HepG2 (cell line): ENCODE data around the gene NAV2. TPM values are rescaled to one million over a fixed set of nuclear protein-coding genes. Genes with fewer than 3 reads are reported as not detected.

Source experiments
- ATAC-seq: fragments of 200-7000 bp; cut with Tn5 transposase; 3 replicates; pipeline ENCODE4 v1.9.1; 2020; ENCODE audit warnings: mild to moderate bottlenecking, moderate library complexity
- BruUV-seq: library from RNA; stranded (reverse); fragments of 400-500 nt; replicated peaks from 2 replicates; lab custom pipeline; 2021; lab: Mats Ljungman, UMichigan
- CTCF ChIA-PET: fragments of 300-600 bp; formaldehyde crosslinking; extraction: SDS; loops from one replicate; lab custom pipeline; 2021; ENCODE audit warnings: low total read pairs, inconsistent platforms, low intra/inter-chr PET ratio; lab: Yijun Ruan, JAX
- POLR2A ChIA-PET: fragments of 350-600 bp; sonication (Branson Sonifier 250); formaldehyde crosslinking; loops from one replicate; lab custom pipeline; 2020; ENCODE audit warnings: antibody characterized with exemption, inconsistent platforms; lab: Yijun Ruan, JAX
- DNase-seq: peaks from one replicate; pipeline ENCODE4 v3.0.0-alpha.2; 2015; ENCODE audit warnings: low spot score
- FAIRE-seq: peaks from 3 replicates; lab custom pipeline; 2011; peaks lifted over from hg19 to GRCh38; lab: Jason Lieb, UNC
- H2AFZ ChIP-seq: one replicate; pipeline ENCODE4 v1.6.1; 2011; ENCODE audit warnings: low read length, inconsistent platforms
- H3K27ac ChIP-seq: fragments of 300-600 bp; 3 replicates; pipeline ENCODE4 v1.8.0; 2011; ENCODE audit warnings: mixed run types, mild to moderate bottlenecking, mixed read lengths, low read length, inconsistent platforms; ENCODE audit not compliant: insufficient read depth; ENCODE audit errors: extremely low read length
- H3K27me3 ChIP-seq, 2 experiments: fragments of 200-600 bp in 1 of 2; 2 replicates in 1 of 2; 3 replicates in 1 of 2; pipeline versions ENCODE4 v1.6.0 to v1.8.0; 2011; ENCODE audit warnings: low read length in 2 of 2, mild to moderate bottlenecking in 2 of 2, moderate library complexity in 2 of 2, inconsistent platforms in 1 of 2; ENCODE audit not compliant: insufficient read depth in 2 of 2, control insufficient read depth in 1 of 2
- H3K36me3 ChIP-seq, 2 experiments: fragments of 200-600 bp in 1 of 2; replicated peaks in 1 of 2; 2 replicates in 1 of 2; 3 replicates in 1 of 2; pipeline versions ENCODE4 v1.5.1 to v1.8.0; 2011; ENCODE audit warnings: low read length in 2 of 2, inconsistent platforms in 1 of 2; ENCODE audit not compliant: insufficient read depth in 2 of 2, control insufficient read depth in 1 of 2
- H3K4me1 ChIP-seq: 2 replicates; pipeline ENCODE4 v1.5.1; 2012; ENCODE audit warnings: low read length, inconsistent platforms; ENCODE audit not compliant: insufficient read depth
- H3K4me2 ChIP-seq: 2 replicates; pipeline ENCODE4 v1.6.0; 2011; ENCODE audit warnings: low read depth, low read length, inconsistent platforms
- H3K4me3 ChIP-seq, 3 experiments: fragments of 200-600 bp in 1 of 3; sonication (generic), shearing (Covaris generic) in 1 of 3; replicated peaks in 1 of 3; 2 replicates each; pipeline ENCODE4 v1.5.1; 2011 to 2016; ENCODE audit warnings: low read length in 3 of 3, inconsistent platforms in 2 of 3, low read depth in 2 of 3, mild to moderate bottlenecking in 2 of 3, control low read depth in 1 of 3, mixed read lengths in 1 of 3; ENCODE audit not compliant: insufficient read depth in 1 of 3
- H3K79me2 ChIP-seq: one replicate; pipeline ENCODE4 v1.6.1; 2011; ENCODE audit warnings: low read length, inconsistent platforms; ENCODE audit not compliant: insufficient read depth
- H3K9ac ChIP-seq: 2 replicates; pipeline ENCODE4 v1.6.0; 2011; ENCODE audit warnings: mild to moderate bottlenecking, low read depth, low read length, inconsistent platforms; ENCODE audit not compliant: insufficient read depth
- H3K9me3 ChIP-seq: 2 replicates; pipeline ENCODE4 v1.5.1; 2012; ENCODE audit warnings: mild to moderate bottlenecking, low read length
- H4K20me1 ChIP-seq: 2 replicates; pipeline ENCODE4 v1.6.0; 2011; ENCODE audit warnings: inconsistent platforms, mild to moderate bottlenecking, low read length, moderate library complexity; ENCODE audit not compliant: insufficient read depth
- CCDC6 ChIP-seq: sonication (generic); formaldehyde crosslinking; IDR thresholded peaks from 2 replicates; pipeline ENCODE4 v1.8.1; 2022; ENCODE audit warnings: mild to moderate bottlenecking, missing genetic modification reagents, moderate library complexity
- CREM ChIP-seq, 2 experiments: sonication (generic) in 1 of 2; formaldehyde crosslinking in 1 of 2; IDR thresholded peaks; 2 replicates each; pipeline versions ENCODE4 v1.4.0 to v1.6.1; 2016 to 2020; ENCODE audit warnings: antibody characterized with exemption in 1 of 2, mild to moderate bottlenecking in 1 of 2, missing genetic modification reagents in 1 of 2
- CTCF ChIP-seq: sonication (generic); formaldehyde crosslinking; IDR thresholded peaks from 2 replicates; pipeline ENCODE4 v1.5.0; 2020; ENCODE audit warnings: mild to moderate bottlenecking, missing genetic modification reagents, moderate library complexity
- ELK4 ChIP-seq: sonication (generic); formaldehyde crosslinking; IDR thresholded peaks from 2 replicates; pipeline ENCODE4 v1.9.0; 2021; ENCODE audit warnings: missing genetic modification reagents, borderline replicate concordance
- HNRNPH1 ChIP-seq: fragments of 200-400 bp; formaldehyde crosslinking; optimal IDR thresholded peaks from 2 replicates; pipeline ENCODE3; 2017; ENCODE audit warnings: mild to moderate bottlenecking, low read depth, low read length
- KMT2A ChIP-seq: sonication (generic); formaldehyde crosslinking; IDR thresholded peaks from 2 replicates; pipeline ENCODE4 v1.4.0; 2020; ENCODE audit warnings: missing genetic modification reagents
- NR2F2 ChIP-seq: IDR thresholded peaks from 2 replicates; pipeline ENCODE4 v1.6.1; 2012; ENCODE audit warnings: low read depth, inconsistent platforms, borderline replicate concordance
- ZBTB37 ChIP-seq: sonication (generic); formaldehyde crosslinking; IDR thresholded peaks from 2 replicates; pipeline ENCODE4 v1.4.0; 2020; ENCODE audit warnings: mild to moderate bottlenecking, missing genetic modification reagents
- ZNF552 ChIP-seq: sonication (generic); formaldehyde crosslinking; IDR thresholded peaks from 2 replicates; pipeline ENCODE4 v1.9.0; 2022; ENCODE audit warnings: missing genetic modification reagents, mild to moderate bottlenecking, borderline replicate concordance
- ZNF800 ChIP-seq: sonication (generic); formaldehyde crosslinking; IDR thresholded peaks from 2 replicates; pipeline ENCODE4 v1.4.0; 2020; ENCODE audit warnings: missing genetic modification reagents
- ZNF891 ChIP-seq: sonication (generic); formaldehyde crosslinking; IDR thresholded peaks from 2 replicates; pipeline ENCODE4 v1.5.0; 2020; ENCODE audit warnings: mild to moderate bottlenecking, missing genetic modification reagents
- WGBS: methylation state at CpG from one replicate; pipeline ENCODE4 v1.1.6; 2017; ENCODE audit warnings: low lambda C conversion rate; 5-methylcytosine and 5-hydroxymethylcytosine counted together
- in situ Hi-C: cut with HindIII; loops from 2 replicates; pipeline ENCODE4 v1.10.0; 2017; ENCODE audit warnings: low pct_unique_long_range_greater_than_20kb; ENCODE audit not compliant: extremely low pct_ligation_motif_present
- intact Hi-C: fragments of 100-400 bp; cut with micrococcal nuclease; formaldehyde crosslinking; loops from one replicate; pipeline ENCODE4 v1.10.0; 2022; ENCODE audit not compliant: unreplicated experiment
- polyA plus RNA-seq, 8 experiments: library from polyadenylated mRNA; depleted of rRNA in 3 of 8; stranded (reverse) in 7 of 8; unstranded in 1 of 8; fragments of >200 nt; fragmentation: Illumina TruSeq in 4 of 8; extraction: Trizol in 4 of 8; gene quantifications; 2 replicates each; pipeline versions ENCODE4 v1.2.1 to v1.2.3, GENCODE V29; 2011 to 2016; ENCODE audit warnings: low read depth in 4 of 8, missing spikeins in 1 of 8, mixed read lengths in 1 of 8; ENCODE audit not compliant: insufficient read depth in 1 of 8
- total RNA-seq, 5 experiments: library from RNA; depleted of rRNA; stranded (reverse); fragments of >200 nt; fragmentation: Illumina TruSeq; extraction: Trizol; gene quantifications; 2 replicates each; pipeline ENCODE4 v1.2.3, GENCODE V29; 2016; ENCODE audit warnings: low read depth in 1 of 5

The NAV2 gene
- total and polyA plus RNA-seq, 2 of the 13 experiments (the other 11 are each of a cell fraction or from before 2014, with no cell fraction given) = 9.3 to 34.6 TPM

- 8% methylated on average over 4 of the region's 4 CpGs for WGBS
- no peak overlapping the region for H3K27ac ChIP-seq
- TF ChIP-seq ZBTB37 (CRISPR knock-in tag) (no peak), ELK4 (CRISPR knock-in tag) (no peak)
- POLR2A ChIA-PET = no interaction called here
- CTCF ChIA-PET = no interaction called here
- ATAC-seq (no peak), DNase-seq (no peak), FAIRE-seq (no peak)
- no peak overlapping the region for H3K4me2 ChIP-seq
- peaks cover 3 to 27% of the 10 kb centered on the region in 2 experiments for H3K27me3 ChIP-seq
- no peaks in the 10 kb centered on the region for H3K4me1 ChIP-seq
- no peak overlapping the region for H3K4me3 ChIP-seq
- H4K20me1 ChIP-seq = no peaks in the 10 kb centered on the region
- intact Hi-C loops = no loop called here
- no peaks in the 10 kb centered on the region for H3K36me3 ChIP-seq
- in situ Hi-C loops = no loop called here
- no peak overlapping the region for H3K9ac ChIP-seq
- no peak overlapping the region for H2AFZ ChIP-seq
- H3K9me3 ChIP-seq = no peaks in the 10 kb centered on the region
- BruUV-seq = no TSS peak
- H3K79me2 ChIP-seq = no peaks in the 10 kb centered on the region
These were observed 126.5 kb downstream of the NAV2 start for GRCh38 chr11:19838994-19839768.

GRCh38 chr11:19840961-19841360 is 128.3 kb downstream of the NAV2 start:
- ChIA-PET CTCF (no interaction called here), POLR2A (no interaction called here)
- in situ Hi-C loops (no loop called here), intact Hi-C loops (no loop called here)
- H3K27ac ChIP-seq = no peak overlapping the region
- no peaks in the 10 kb centered on the region for H3K9me3 ChIP-seq
- FAIRE-seq (no peak), ATAC-seq (no peak), DNase-seq (no peak)
- no TSS peak for BruUV-seq
- no peaks in the 10 kb centered on the region for H4K20me1 ChIP-seq
- H3K36me3 ChIP-seq = no peaks in the 10 kb centered on the region
- H3K4me2 ChIP-seq = no peak overlapping the region
- H3K27me3 ChIP-seq = peaks cover 3 to 27% of the 10 kb centered on the region in 2 experiments; a peak in 4 of 5 replicates
- no peak overlapping the region for H3K4me3 ChIP-seq
- no peak overlapping the region for H2AFZ ChIP-seq
- H3K79me2 ChIP-seq = no peaks in the 10 kb centered on the region
- H3K4me1 ChIP-seq = no peaks in the 10 kb centered on the region
- no peak overlapping the region for H3K9ac ChIP-seq
- TF ChIP-seq CCDC6 (CRISPR knock-in tag) (no peak), NR2F2 (no peak), KMT2A (CRISPR knock-in tag) (no peak), CREM (IDR thresholded peaks at IDR 0.05) (no peak), CREM (CRISPR knock-in tag; IDR thresholded peaks at IDR 0.05) (no peak), ZNF891 (CRISPR knock-in tag) (no peak), HNRNPH1 (no peak), CTCF (CRISPR knock-in tag) (no peak), ZNF552 (CRISPR knock-in tag) (no peak), ZNF800 (no peak)
